Cardiac ventricle fibroblast (primary cell): ENCODE measurements around the gene SLC4A3. TPM values are rescaled to one million over a fixed set of nuclear protein-coding genes. Genes with fewer than 3 reads are reported as not detected.

Experiments used
- total RNA-seq: library from RNA; depleted of rRNA; stranded (reverse); fragments of >200 nt; gene quantifications from 2 replicates; pipeline ENCODE4 v1.2.3, GENCODE V29; 2015

SLC4A3 gene
- total RNA-seq = 8.8 and 9.4 TPM in 2 replicates

GRCh38 chr2:219627103-219628100 is at the start of gene SLC4A3:
Gene SLC4A3 (plus strand): TSS chr2:219627630. CDS start chr2:219627993, 363 bp downstream.

GRCh38 chr2:219597552-219598307 is 29.7 kb upstream of the SLC4A3 start, which contains the start of gene STK11IP:
Gene STK11IP (plus strand): TSS chr2:219597857. CDS start chr2:219598120, 263 bp downstream.

Other genes starting within 250 kb of the SLC4A3 start
- 61.1 and 86.0 TPM in 2 replicates for gene DNPEP, start 239.7 kb upstream of the SLC4A3 start, total RNA-seq
- gene DES, start 209.3 kb upstream of the SLC4A3 start, total RNA-seq = 3.2 and 7.0 TPM in 2 replicates
- 8.5 and 10.5 TPM in 2 replicates for gene SPEG, start 192.8 kb upstream of the SLC4A3 start, total RNA-seq
- gene GMPPA, start 128.7 kb upstream of the SLC4A3 start, total RNA-seq = 48.2 and 52.9 TPM in 2 replicates
- not detected in 2 replicates for gene ASIC4, start 113.1 kb upstream of the SLC4A3 start, total RNA-seq
- 235 and 243 TPM in 2 replicates for gene CHPF, start 83.8 kb upstream of the SLC4A3 start, total RNA-seq
- 6.2 and 6.4 TPM in 2 replicates for gene TMEM198, start 83.6 kb upstream of the SLC4A3 start, total RNA-seq
- gene OBSL1, start 56.1 kb upstream of the SLC4A3 start, total RNA-seq = 111 and 117 TPM in 2 replicates
- gene INHA, start 55.3 kb upstream of the SLC4A3 start, total RNA-seq = 0.10 TPM in 1 of 2 replicates, not detected in the other
- 10.6 and 16.8 TPM in 2 replicates for gene STK11IP, start 29.8 kb upstream of the SLC4A3 start, total RNA-seq